ENCODE data around the gene CNGB1. TPM values are rescaled to one million over a fixed set of nuclear protein-coding genes. Genes with fewer than 3 reads are reported as not detected.

Gene CNGB1
- total and polyA plus RNA-seq, 2 of the 13 experiments (the other 11 are each of a cell fraction or from before 2014, with no cell fraction given), result 0.02 to 0.15 TPM

GRCh38 chr16:57889522-57889921 lies 81.4 kb downstream of the CNGB1 start (continued):
- TF ChIP-seq ZBTB26 (CRISPR knock-in tag; IDR thresholded peaks at IDR 0.05; ENCODE audit: borderline replicate concordance) (no peak), HDAC6 (IDR thresholded peaks at IDR 0.05; ENCODE audit: low read depth, low read length) (no peak), NR2F6 (IDR thresholded peaks at IDR 0.05) (0 out of 2 replicates have a peak, but pooled peaks have one; percentile 25), NR2F6 (CRISPR knock-in tag; IDR thresholded peaks at IDR 0.05) (no peak), CENPBD1 (CRISPR knock-in tag; IDR thresholded peaks at IDR 0.05; ENCODE audit: borderline replicate concordance, low read depth) (no peak), ZNF562 (CRISPR knock-in tag; IDR thresholded peaks at IDR 0.05; ENCODE audit: borderline replicate concordance) (no peak), ZFP36 (IDR thresholded peaks at IDR 0.05; ENCODE audit: borderline replicate concordance, low read depth, low read length, partially characterized antibody) (peak; percentile 35), E2F2 (CRISPR knock-in tag; IDR thresholded peaks at IDR 0.05; ENCODE audit: borderline replicate concordance) (no peak), SOX6 (IDR thresholded peaks at IDR 0.05) (no peak), SOX6 (CRISPR knock-in tag; IDR thresholded peaks at IDR 0.05) (peak; percentile 9; the same call in 1 of the 2 replicates), TRIM24 (CRISPR knock-in tag; IDR thresholded peaks at IDR 0.05) (no peak), RNF219 (CRISPR knock-in tag; IDR thresholded peaks at IDR 0.05) (no peak), MZF1 (CRISPR knock-in tag; IDR thresholded peaks at IDR 0.05; ENCODE audit: borderline replicate concordance) (no peak), ZBTB1 (CRISPR knock-in tag; IDR thresholded peaks at IDR 0.05; ENCODE audit: borderline replicate concordance) (no peak), ZBTB8A (CRISPR knock-in tag; IDR thresholded peaks at IDR 0.05; ENCODE audit: borderline replicate concordance, low read depth) (no peak), ZNF740 (CRISPR knock-in tag; IDR thresholded peaks at IDR 0.05) (no peak), ZNF746 (CRISPR knock-in tag; IDR thresholded peaks at IDR 0.05) (no peak), CEBPG (CRISPR knock-in tag; IDR thresholded peaks at IDR 0.05) (peak; percentile 73), THAP11 (CRISPR knock-in tag; IDR thresholded peaks at IDR 0.05) (no peak), JUN (CRISPR knock-in tag; IDR thresholded peaks at IDR 0.05) (no peak), TGIF2 (CRISPR knock-in tag; IDR thresholded peaks at IDR 0.05) (no peak), ZNF550 (CRISPR knock-in tag; IDR thresholded peaks at IDR 0.05; ENCODE audit: borderline replicate concordance) (no peak), DMTF1 (CRISPR knock-in tag; IDR thresholded peaks at IDR 0.05) (no peak), ZNF615 (CRISPR knock-in tag; IDR thresholded peaks at IDR 0.05; ENCODE audit: borderline replicate concordance) (no peak), TBX2 (CRISPR knock-in tag; IDR thresholded peaks at IDR 0.05; ENCODE audit: borderline replicate concordance) (no peak)

All from HepG2 (cell line).